AG09309 (cell line): ENCODE measurements around the gene IL1F10.

Source experiments
- DNase-seq: peaks from one replicate; pipeline ENCODE4 v3.0.0-alpha.2; 2010; ENCODE audit warnings: low read depth
- H3K4me3 ChIP-seq: 2 replicates; pipeline ENCODE4 v1.5.1; 2011; ENCODE audit warnings: mild to moderate bottlenecking, low read depth, low read length, moderate library complexity; ENCODE audit not compliant: control insufficient read depth
- CTCF ChIP-seq: IDR thresholded peaks from 2 replicates; pipeline ENCODE4 v1.5.1; 2011; ENCODE audit warnings: mild to moderate bottlenecking, low read depth, low read length, inconsistent platforms; ENCODE audit not compliant: insufficient read depth, control insufficient read depth; ENCODE audit errors: missing control alignments

IL1F10 gene

GRCh38 chr2:113067681-113068080, at the start of gene IL1F10:
Gene IL1F10 (plus strand): TSS chr2:113067970. CDS start chr2:113072739, 4,769 bp downstream.
- TF ChIP-seq CTCF = no peak
- H3K4me3 ChIP-seq = no peak within 1 kb of the TSS
- no peak for DNase-seq

GRCh38 chr2:113018509-113018908, 49.3 kb upstream of the IL1F10 start:
- H3K4me3 ChIP-seq = no peak overlapping the region
- no peak for TF ChIP-seq CTCF
- DNase-seq = no peak

GRCh38 chr2:113021312-113021711, 46.5 kb upstream of the IL1F10 start:
- DNase-seq = no peak
- H3K4me3 ChIP-seq = no peak overlapping the region
- TF ChIP-seq CTCF = no peak

GRCh38 chr2:113024764-113025163, 43.0 kb upstream of the IL1F10 start:
- H3K4me3 ChIP-seq = no peak overlapping the region
- no peak for DNase-seq
- no peak for TF ChIP-seq CTCF

- TF ChIP-seq CTCF = no peak
- H3K4me3 ChIP-seq = no peak overlapping the region
Observed at GRCh38 chr2:113025737-113026136, 42.0 kb upstream of the IL1F10 start.

GRCh38 chr2:113027691-113028090, 40.1 kb upstream of the IL1F10 start:
- no peak overlapping the region for H3K4me3 ChIP-seq
- TF ChIP-seq CTCF = no peak
- no peak for DNase-seq

More at GRCh38 chr2:113025737-113026136, 42.0 kb upstream of the IL1F10 start:
- no peak for DNase-seq

GRCh38 chr2:113028112-113028511, 39.7 kb upstream of the IL1F10 start:
- no peak for DNase-seq
- TF ChIP-seq CTCF = no peak
- no peak overlapping the region for H3K4me3 ChIP-seq
